Measurements from ENCODE around the gene FAM167B. TPM values are rescaled to one million over a fixed set of nuclear protein-coding genes. Genes with fewer than 3 reads are reported as not detected.
"Not testable (repeated sequence)": the region's sequence is repeated elsewhere in the genome, so short reads cannot be mapped to it uniquely, and the experiment has no call there.

Gene FAM167B
- total RNA-seq, 2 experiments from 2014 or later: 0.78 to 1.1 TPM

- H3K36me3 Mint-ChIP-seq (ENCODE audit: low read depth): peaks cover 46% of the 10 kb centered on the region
- ChIA-PET CTCF (interaction anchor here (0.9 to 5.7 kb wide), 4 partner anchors 11 to 54 kb away, joined by 3 to 31 read pairs (median 4); partner anchors contain the start of genes FAM167B and LCK), POLR2A (interaction anchor here (1.6 to 12.2 kb wide), 2 partner anchors 16 to 25 kb away, joined by 4 to 156 read pairs; partner anchors contain the start of genes FAM167B, HDAC1 and LCK)
- no peak for DNase-seq
- peak overlapping the region; percentile 67 for H3K4me3 Mint-ChIP-seq
- no peaks in the 10 kb centered on the region for H3K27me3 Mint-ChIP-seq
- H3K9me3 Mint-ChIP-seq: no peaks in the 10 kb centered on the region
- peak overlapping the region; percentile 93 for H3K27ac Mint-ChIP-seq
- H3K4me1 Mint-ChIP-seq: peaks cover 62% of the 10 kb centered on the region
These were observed 20.0 kb downstream of the FAM167B start for GRCh38 chr1:32266921-32267591.

- H3K36me3 Mint-ChIP-seq (ENCODE audit: low read depth): peaks cover 60% of the 10 kb centered on the region
- no peak overlapping the region for H3K4me3 Mint-ChIP-seq
These were observed 22.7 kb downstream of the FAM167B start for GRCh38 chr1:32269744-32270143.

GRCh38 chr1:32272557-32273390 is 25.8 kb downstream of the FAM167B start:
- H3K4me1 Mint-ChIP-seq: peaks cover 50% of the 10 kb centered on the region
- ChIA-PET POLR2A (interaction anchor here (0.7 to 3.5 kb wide), 12 partner anchors 14 to 232 kb away, joined by 3 to 23 read pairs (median 4); partner anchors contain the start of genes BSDC1 and LCK), CTCF (interaction anchor here (0.6 to 1.9 kb wide), 5 partner anchors 17 to 142 kb away, joined by 3 to 5 read pairs (median 4); no protein-coding TSS in a partner anchor)
- peak overlapping the region; percentile 54 for H3K4me3 Mint-ChIP-seq
- H3K36me3 Mint-ChIP-seq (ENCODE audit: low read depth): peaks cover 69% of the 10 kb centered on the region
- DNase-seq: no peak
- H3K27me3 Mint-ChIP-seq: no peaks in the 10 kb centered on the region
- peak overlapping the region; percentile 83 for H3K27ac Mint-ChIP-seq
- H3K9me3 Mint-ChIP-seq: no peaks in the 10 kb centered on the region

More at GRCh38 chr1:32269744-32270143, 22.7 kb downstream of the FAM167B start:
- ChIA-PET POLR2A (interaction anchor here (1.0 to 3.5 kb wide), 3 partner anchors 15 to 29 kb away, joined by 5 to 13 read pairs (median 5); no protein-coding TSS in a partner anchor), CTCF (interaction anchor here (0.6 to 1.4 kb wide), 3 partner anchors 15 to 68 kb away, joined by 3 to 4 read pairs (median 3); no protein-coding TSS in a partner anchor)
- Mint-ChIP-seq H3K27me3 (no peaks in the 10 kb centered on the region), H3K4me1 (peaks cover 68% of the 10 kb centered on the region), H3K27ac (peak overlapping the region; percentile 74), H3K9me3 (no peaks in the 10 kb centered on the region)
- DNase-seq: no peak

- H3K4me1 Mint-ChIP-seq: peaks cover 50% of the 10 kb centered on the region
- H3K9me3 Mint-ChIP-seq: no peaks in the 10 kb centered on the region
- ChIA-PET POLR2A (interaction anchor here (0.5 to 2.6 kb wide), 11 partner anchors 14 to 94 kb away, joined by 3 to 23 read pairs (median 4); partner anchors contain the start of genes HDAC1, LCK and TXLNA), CTCF (interaction anchor here (1.3 to 1.6 kb wide), 2 partner anchors 18 to 58 kb away, joined by 4 to 5 read pairs; no protein-coding TSS in a partner anchor)
- DNase-seq: peak; percentile 81
- peak overlapping the region; percentile 83 for H3K27ac Mint-ChIP-seq
- H3K36me3 Mint-ChIP-seq (ENCODE audit: low read depth): peaks cover 78% of the 10 kb centered on the region
- no peaks in the 10 kb centered on the region for H3K27me3 Mint-ChIP-seq
- H3K4me3 Mint-ChIP-seq: peak overlapping the region; percentile 54
These were observed 26.6 kb downstream of the FAM167B start for GRCh38 chr1:32273391-32274208.

- DNase-seq: no peak
- ChIA-PET POLR2A (interaction anchor here (0.7 to 2.6 kb wide), 8 partner anchors 13 to 95 kb away, joined by 3 to 23 read pairs (median 4); partner anchors contain the start of genes HDAC1, LCK and TXLNA), CTCF (interaction anchor here (1.3 to 1.6 kb wide), 2 partner anchors 19 to 59 kb away, joined by 4 to 5 read pairs; no protein-coding TSS in a partner anchor)
- Mint-ChIP-seq H3K36me3 (ENCODE audit: low read depth) (peaks cover 87% of the 10 kb centered on the region), H3K4me3 (no peak overlapping the region), H3K4me1 (peaks cover 43% of the 10 kb centered on the region), H3K9me3 (no peaks in the 10 kb centered on the region), H3K27me3 (no peaks in the 10 kb centered on the region), H3K27ac (peak overlapping the region; percentile 83)
These were observed 27.8 kb downstream of the FAM167B start for GRCh38 chr1:32274646-32275340.

- no peak overlapping the region for H3K4me3 Mint-ChIP-seq
- peaks cover 40% of the 10 kb centered on the region for H3K4me1 Mint-ChIP-seq
- peaks cover 89% of the 10 kb centered on the region for H3K36me3 Mint-ChIP-seq (ENCODE audit: low read depth)
- ChIA-PET CTCF (no interaction called here), POLR2A (interaction anchor here (2.3 to 2.6 kb wide), 2 partner anchors 16 to 21 kb away, joined by 7 to 23 read pairs; partner anchors contain the start of gene HDAC1)
- no peak for DNase-seq
- H3K27me3 Mint-ChIP-seq: no peaks in the 10 kb centered on the region
- H3K9me3 Mint-ChIP-seq: no peaks in the 10 kb centered on the region
- no peak overlapping the region for H3K27ac Mint-ChIP-seq
These were observed 28.4 kb downstream of the FAM167B start for GRCh38 chr1:32275424-32275823.

GRCh38 chr1:32276032-32276782 is 29.2 kb downstream of the FAM167B start:
- POLR2A ChIA-PET: interaction anchor here (0.8 to 1.5 kb wide), 3 partner anchors 37 to 53 kb away, joined by 3 read pairs; no protein-coding TSS in a partner anchor
- no peak overlapping the region for H3K27ac Mint-ChIP-seq
- H3K4me1 Mint-ChIP-seq: peaks cover 37% of the 10 kb centered on the region

GRCh38 chr1:32284777-32285176 is 37.8 kb downstream of the FAM167B start:
- H3K9me3 Mint-ChIP-seq, H3K4me3 Mint-ChIP-seq, DNase-seq, H3K27ac Mint-ChIP-seq, H3K4me1 Mint-ChIP-seq, H3K27me3 Mint-ChIP-seq, POLR2A ChIA-PET: not testable (repeated sequence)
- CTCF ChIA-PET: interaction anchor here (0.7 kb wide), 1 partner anchor 19 kb away, joined by 4 read pairs; no protein-coding TSS in a partner anchor
- H3K36me3 Mint-ChIP-seq (ENCODE audit: low read depth): peaks cover 52% of the 10 kb centered on the region

More at GRCh38 chr1:32276032-32276782, 29.2 kb downstream of the FAM167B start:
- H3K27me3 Mint-ChIP-seq: no peaks in the 10 kb centered on the region
- no peaks in the 10 kb centered on the region for H3K9me3 Mint-ChIP-seq
- no peak for DNase-seq
- peaks cover 93% of the 10 kb centered on the region for H3K36me3 Mint-ChIP-seq (ENCODE audit: low read depth)
- CTCF ChIA-PET: interaction anchor here (0.6 kb wide), 1 partner anchor 360 kb away, joined by 3 read pairs; no protein-coding TSS in a partner anchor
- no peak overlapping the region for H3K4me3 Mint-ChIP-seq

GRCh38 chr1:32285658-32286057 is 38.6 kb downstream of the FAM167B start:
- DNase-seq: no peak
- no peaks in the 10 kb centered on the region for H3K27me3 Mint-ChIP-seq
- CTCF ChIA-PET: no interaction called here
- H3K27ac Mint-ChIP-seq: no peak overlapping the region
- H3K4me1 Mint-ChIP-seq: peaks cover 6% of the 10 kb centered on the region
- H3K36me3 Mint-ChIP-seq (ENCODE audit: low read depth): peaks cover 45% of the 10 kb centered on the region
- no peaks in the 10 kb centered on the region for H3K9me3 Mint-ChIP-seq
- H3K4me3 Mint-ChIP-seq: no peak overlapping the region
- POLR2A ChIA-PET: no interaction called here

GRCh38 chr1:32286763-32287162 is 39.7 kb downstream of the FAM167B start:
- Mint-ChIP-seq H3K27ac (peak overlapping the region; percentile 31), H3K27me3 (no peaks in the 10 kb centered on the region), H3K9me3 (no peaks in the 10 kb centered on the region), H3K36me3 (ENCODE audit: low read depth) (peaks cover 37% of the 10 kb centered on the region), H3K4me3 (no peak overlapping the region), H3K4me1 (peaks cover 16% of the 10 kb centered on the region)
- CTCF ChIA-PET: interaction anchor here (0.7 to 1.0 kb wide), 3 partner anchors 50 to 325 kb away, joined by 3 to 7 read pairs (median 4); no protein-coding TSS in a partner anchor
- no peak for DNase-seq
- POLR2A ChIA-PET: no interaction called here

GRCh38 chr1:32289256-32289655 is 42.2 kb downstream of the FAM167B start:
- Mint-ChIP-seq H3K4me1 (peaks cover 30% of the 10 kb centered on the region), H3K27me3 (no peaks in the 10 kb centered on the region), H3K4me3 (no peak overlapping the region), H3K36me3 (ENCODE audit: low read depth) (peaks cover 43% of the 10 kb centered on the region), H3K9me3 (no peaks in the 10 kb centered on the region), H3K27ac (no peak overlapping the region)
- POLR2A ChIA-PET: interaction anchor here (1.0 to 3.7 kb wide), 3 partner anchors 33 to 66 kb away, joined by 3 to 21 read pairs (median 4); partner anchors contain the start of gene MARCKSL1
- DNase-seq: no peak
- CTCF ChIA-PET: no interaction called here
